ENCODE results near the gene CDH4.

CDH4 gene

DNA sequence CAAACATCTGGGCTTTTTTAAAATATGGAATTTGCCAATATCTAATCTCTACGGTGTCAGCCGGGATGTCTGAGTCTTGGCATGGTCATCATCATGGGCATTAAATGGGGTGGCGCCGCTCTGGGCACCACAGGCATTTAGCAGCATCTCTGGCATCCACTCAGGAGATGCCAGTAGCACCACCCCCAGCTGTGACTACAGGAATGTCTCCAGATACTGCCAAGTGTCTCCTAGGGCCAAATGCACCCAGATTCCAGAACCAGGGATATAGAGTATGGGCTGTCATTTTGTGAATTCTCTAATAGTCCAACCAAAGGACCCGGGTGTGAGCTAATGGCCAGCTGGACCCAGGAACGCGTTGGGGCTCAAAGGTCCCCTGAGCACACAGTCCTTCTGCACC is 452.6 kb downstream of the CDH4 start:
- TF ChIP-seq, protein P1, sequence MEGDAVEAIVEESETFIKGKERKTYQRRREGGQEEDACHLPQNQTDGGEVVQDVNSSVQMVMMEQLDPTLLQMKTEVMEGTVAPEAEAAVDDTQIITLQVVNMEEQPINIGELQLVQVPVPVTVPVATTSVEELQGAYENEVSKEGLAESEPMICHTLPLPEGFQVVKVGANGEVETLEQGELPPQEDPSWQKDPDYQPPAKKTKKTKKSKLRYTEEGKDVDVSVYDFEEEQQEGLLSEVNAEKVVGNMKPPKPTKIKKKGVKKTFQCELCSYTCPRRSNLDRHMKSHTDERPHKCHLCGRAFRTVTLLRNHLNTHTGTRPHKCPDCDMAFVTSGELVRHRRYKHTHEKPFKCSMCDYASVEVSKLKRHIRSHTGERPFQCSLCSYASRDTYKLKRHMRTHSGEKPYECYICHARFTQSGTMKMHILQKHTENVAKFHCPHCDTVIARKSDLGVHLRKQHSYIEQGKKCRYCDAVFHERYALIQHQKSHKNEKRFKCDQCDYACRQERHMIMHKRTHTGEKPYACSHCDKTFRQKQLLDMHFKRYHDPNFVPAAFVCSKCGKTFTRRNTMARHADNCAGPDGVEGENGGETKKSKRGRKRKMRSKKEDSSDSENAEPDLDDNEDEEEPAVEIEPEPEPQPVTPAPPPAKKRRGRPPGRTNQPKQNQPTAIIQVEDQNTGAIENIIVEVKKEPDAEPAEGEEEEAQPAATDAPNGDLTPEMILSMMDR (IDR thresholded peaks at IDR 0.05), result no peak
- Histone ChIP-seq H3K27me3 (no peaks in the 10 kb centered on the region), H3K9me3 (no peaks in the 10 kb centered on the region), H3K27ac (no peak overlapping the region), H3K4me3 (ENCODE audit: low read depth in 1 of 2, low read length in 1 of 2) (no peak overlapping the region), H3K4me1 (ENCODE audit: control insufficient read depth in 1 of 2, insufficient read depth in 1 of 2, low read depth in 1 of 2, low read length in 1 of 2) (no peaks in the 10 kb centered on the region), H3K36me3 (no peaks in the 10 kb centered on the region)

DNA sequence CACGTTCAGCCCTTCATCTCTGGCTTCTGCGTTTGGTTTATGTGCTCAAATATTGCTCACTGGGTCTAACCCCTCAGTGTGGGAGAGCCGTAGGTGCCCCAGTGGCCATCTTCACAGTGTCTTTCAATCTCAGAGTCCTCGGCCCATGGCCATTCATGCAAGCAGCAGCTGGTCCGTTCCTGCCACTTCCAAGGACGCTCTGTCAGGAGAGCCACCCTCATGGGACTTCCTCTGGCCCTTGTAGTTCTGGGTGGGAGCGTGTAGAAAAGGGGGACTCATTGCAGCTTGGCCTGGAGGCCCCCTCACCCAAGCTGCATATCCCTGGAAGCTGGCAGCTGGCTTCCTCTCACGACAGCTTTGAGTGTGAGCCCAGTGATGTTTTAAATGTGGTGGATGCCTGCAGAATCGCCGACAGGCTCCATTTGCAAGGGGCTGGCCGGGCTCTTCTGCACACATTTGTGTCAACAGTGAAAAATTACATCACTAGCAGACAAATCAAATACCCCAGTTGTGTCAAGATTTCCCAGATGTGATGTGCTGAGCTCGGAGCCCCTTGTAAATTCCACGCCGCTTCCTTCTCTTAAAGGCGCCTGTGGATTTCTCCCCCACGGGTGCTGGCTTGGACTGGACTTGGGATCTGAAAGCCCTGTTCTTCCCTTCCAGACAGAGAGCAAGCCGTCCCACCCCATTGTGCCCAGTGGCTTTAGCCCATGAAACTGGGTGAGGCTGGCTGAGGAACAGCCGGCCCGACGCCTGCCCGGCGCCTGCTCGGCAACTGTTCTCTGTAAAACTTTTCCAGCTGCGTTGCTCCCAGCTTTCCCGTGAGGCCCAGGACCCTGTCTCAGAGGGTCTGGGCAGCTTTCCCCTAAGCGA is 453.6 kb downstream of the CDH4 start:
- H3K27me3 ChIP-seq, result no peaks in the 10 kb centered on the region
- H3K4me3 ChIP-seq (ENCODE audit: low read depth in 1 of 2, low read length in 1 of 2), result no peak overlapping the region
- TF ChIP-seq, protein P1 (IDR thresholded peaks at IDR 0.05), result no peak
- H3K9me3 ChIP-seq, result no peaks in the 10 kb centered on the region
- H3K4me1 ChIP-seq (ENCODE audit: control insufficient read depth in 1 of 2, insufficient read depth in 1 of 2, low read depth in 1 of 2, low read length in 1 of 2), result no peaks in the 10 kb centered on the region
- no peak overlapping the region for H3K27ac ChIP-seq
- H3K36me3 ChIP-seq, result no peaks in the 10 kb centered on the region

DNA sequence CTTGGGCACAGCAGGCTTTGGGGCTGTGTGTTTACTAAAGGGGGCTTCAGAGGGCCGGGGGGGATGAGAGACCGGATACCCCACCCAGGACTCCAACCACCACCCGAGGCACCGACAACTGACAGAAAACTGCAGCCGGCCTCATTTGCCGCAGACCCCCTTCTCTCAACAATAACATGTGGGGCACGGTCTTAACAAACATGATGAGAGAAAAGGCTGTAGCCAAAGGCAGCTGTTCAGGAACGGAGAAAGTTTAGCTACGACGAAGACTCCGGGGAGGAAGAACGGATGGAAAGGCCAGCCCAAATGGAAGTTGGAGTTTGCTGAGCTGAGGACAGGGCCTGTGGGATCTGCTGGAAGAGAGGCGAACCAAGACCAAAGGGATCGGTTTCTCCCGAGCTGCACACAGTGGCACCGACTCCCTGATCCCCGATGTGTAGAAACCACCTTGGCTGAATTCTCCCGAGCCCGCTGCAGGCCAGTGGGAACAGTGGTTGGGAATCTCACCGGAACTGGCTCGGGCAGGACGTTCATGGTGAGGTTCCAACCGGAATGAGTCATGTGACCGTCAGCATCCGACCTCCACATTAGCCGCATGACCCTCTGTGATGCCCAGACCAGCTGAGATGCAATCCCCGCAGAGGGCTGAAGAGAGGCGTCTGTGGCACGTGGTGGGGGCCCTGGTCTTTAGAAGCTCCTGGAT is 454.3 kb downstream of the CDH4 start:
- H3K27ac ChIP-seq, result no peak overlapping the region
- TF ChIP-seq, protein P1 (IDR thresholded peaks at IDR 0.05), result no peak
- no peaks in the 10 kb centered on the region for H3K27me3 ChIP-seq
- no peaks in the 10 kb centered on the region for H3K36me3 ChIP-seq
- no peaks in the 10 kb centered on the region for H3K9me3 ChIP-seq
- no peaks in the 10 kb centered on the region for H3K4me1 ChIP-seq (ENCODE audit: control insufficient read depth in 1 of 2, insufficient read depth in 1 of 2, low read depth in 1 of 2, low read length in 1 of 2)
- no peak overlapping the region for H3K4me3 ChIP-seq (ENCODE audit: low read depth in 1 of 2, low read length in 1 of 2)

DNA sequence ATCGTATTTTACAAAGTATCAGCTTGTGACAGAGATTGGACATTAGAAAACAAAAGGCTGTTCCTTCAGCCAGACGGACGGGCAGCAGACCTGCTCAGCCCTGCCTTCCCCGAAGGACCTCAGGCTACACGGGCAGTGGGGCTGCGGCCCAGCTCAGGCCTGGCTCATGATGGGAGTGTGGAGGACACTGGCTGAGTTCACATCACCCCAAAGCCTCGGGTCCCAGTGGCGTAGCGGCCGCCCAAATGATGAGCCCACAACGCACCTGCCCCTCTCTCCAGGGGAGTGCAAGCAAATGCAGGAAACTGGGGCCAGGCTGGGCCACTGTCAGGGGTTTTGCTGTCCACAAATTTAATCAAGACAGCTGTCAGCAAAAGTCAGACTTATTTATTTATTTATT is 456.8 kb downstream of the CDH4 start:
- H3K36me3 ChIP-seq, result no peaks in the 10 kb centered on the region
- no peaks in the 10 kb centered on the region for H3K4me1 ChIP-seq (ENCODE audit: control insufficient read depth in 1 of 2, insufficient read depth in 1 of 2, low read depth in 1 of 2, low read length in 1 of 2)
- H3K9me3 ChIP-seq, result no peaks in the 10 kb centered on the region
- no peak overlapping the region for H3K27ac ChIP-seq
- H3K4me3 ChIP-seq (ENCODE audit: low read depth in 1 of 2, low read length in 1 of 2), result no peak overlapping the region
- TF ChIP-seq, protein P1 (IDR thresholded peaks at IDR 0.05), result no peak
- no peaks in the 10 kb centered on the region for H3K27me3 ChIP-seq

DNA sequence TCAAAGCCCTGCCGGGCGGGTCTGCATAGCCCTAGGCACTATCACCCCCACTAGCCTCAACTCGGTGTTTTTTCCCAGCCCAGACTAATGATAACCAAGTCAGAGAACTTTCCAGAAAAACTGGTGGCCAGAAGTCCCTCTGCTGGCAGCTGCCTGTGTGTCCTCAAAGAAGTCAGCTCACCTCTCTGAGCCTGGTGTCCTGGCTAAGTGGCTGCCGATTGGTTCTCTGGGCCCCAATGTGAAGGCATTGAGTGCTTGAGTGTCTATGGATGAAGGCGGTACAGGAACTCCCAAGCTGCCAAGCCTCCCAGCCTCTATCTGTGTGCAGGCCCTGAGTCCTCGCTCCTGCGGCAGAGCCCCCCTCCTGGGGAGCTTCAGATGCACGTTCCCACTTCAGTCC is 458.0 kb downstream of the CDH4 start:
- Histone ChIP-seq H3K27me3 (no peaks in the 10 kb centered on the region), H3K4me1 (ENCODE audit: control insufficient read depth in 1 of 2, insufficient read depth in 1 of 2, low read depth in 1 of 2, low read length in 1 of 2) (no peaks in the 10 kb centered on the region), H3K4me3 (ENCODE audit: low read depth in 1 of 2, low read length in 1 of 2) (no peak overlapping the region), H3K36me3 (no peaks in the 10 kb centered on the region), H3K27ac (no peak overlapping the region), H3K9me3 (no peaks in the 10 kb centered on the region)
- TF ChIP-seq, protein P1 (IDR thresholded peaks at IDR 0.05), result no peak
